ENCODE data around the gene CCDC117. TPM values are rescaled to one million over a fixed set of nuclear protein-coding genes. Genes with fewer than 3 reads are reported as not detected.
"Not testable (repeated sequence)": the region's sequence is repeated elsewhere in the genome, so short reads cannot be mapped to it uniquely, and the experiment has no call there.

Gene CCDC117
- total and polyA plus RNA-seq, 2 donors from 2014 or later, result 8.7 to 16.8 TPM

GRCh38 chr22:28737701-28738100 is 34.8 kb upstream of the CCDC117 start:
- no peak overlapping the region for H3K9ac ChIP-seq (ENCODE audit: low read length in 3 of 3)
- intact Hi-C loops (cut with DNase I), result no loop called here
- FAIRE-seq, result no peak
- H3K4me3 ChIP-seq (ENCODE audit: low read length in 3 of 3), result no peak overlapping the region
- DNase-seq, result no peak
- no peak overlapping the region for H3K27ac ChIP-seq (ENCODE audit: low read depth in 2 of 2, low read length in 2 of 2)
- no peaks in the 10 kb centered on the region for H3K27me3 ChIP-seq (ENCODE audit: control insufficient read depth, insufficient read depth, low read length)
- H3K4me1 ChIP-seq (ENCODE audit: control insufficient read depth in 2 of 3, insufficient read depth in 2 of 3, low read depth in 1 of 3, low read length in 3 of 3), result peaks cover 0 to under 1% (median 0%) of the 10 kb centered on the region in 3 donors
- no peak for TF ChIP-seq CTCF (IDR thresholded peaks at IDR 0.05; ENCODE audit: borderline replicate concordance, extremely low read depth, insufficient read depth)
- no peaks in the 10 kb centered on the region for H3K9me3 ChIP-seq (ENCODE audit: control insufficient read depth in 2 of 3, insufficient read depth in 1 of 3, low read length in 3 of 3)
- H3K36me3 ChIP-seq (ENCODE audit: control insufficient read depth in 2 of 3, insufficient read depth in 3 of 3, low read length in 3 of 3), result no peaks in the 10 kb centered on the region

- intact Hi-C loops (cut with DNase I); H3K9me3 ChIP-seq (ENCODE audit: control insufficient read depth in 2 of 3, insufficient read depth in 1 of 3, low read length in 3 of 3); H3K27ac ChIP-seq (ENCODE audit: low read depth in 2 of 2, low read length in 2 of 2); DNase-seq; H3K4me3 ChIP-seq (ENCODE audit: low read length in 3 of 3); H3K36me3 ChIP-seq (ENCODE audit: control insufficient read depth in 2 of 3, insufficient read depth in 3 of 3, low read length in 3 of 3); FAIRE-seq; H3K4me1 ChIP-seq (ENCODE audit: control insufficient read depth in 2 of 3, insufficient read depth in 2 of 3, low read depth in 1 of 3, low read length in 3 of 3); H3K9ac ChIP-seq (ENCODE audit: low read length in 3 of 3); H3K27me3 ChIP-seq (ENCODE audit: control insufficient read depth, insufficient read depth, low read length): not testable (repeated sequence)
These were observed 33.6 kb upstream of the CCDC117 start for GRCh38 chr22:28738876-28739275.

GRCh38 chr22:28741200-28741784 is 31.2 kb upstream of the CCDC117 start:
- Histone ChIP-seq H3K4me3 (ENCODE audit: low read length in 3 of 3) (peak overlapping the region; percentile 93 to 99 (median 95)), H3K9me3 (ENCODE audit: control insufficient read depth in 2 of 3, insufficient read depth in 1 of 3, low read length in 3 of 3) (no peaks in the 10 kb centered on the region), H3K9ac (ENCODE audit: low read length in 3 of 3) (peak overlapping the region; percentile 63 to 96 (median 64)), H3K36me3 (ENCODE audit: control insufficient read depth in 2 of 3, insufficient read depth in 3 of 3, low read length in 3 of 3) (peaks cover 5 to 18% (median 6%) of the 10 kb centered on the region in 3 donors), H3K27me3 (ENCODE audit: control insufficient read depth, insufficient read depth, low read length) (no peaks in the 10 kb centered on the region), H3K27ac (ENCODE audit: low read depth in 2 of 2, low read length in 2 of 2) (no peak overlapping the region), H3K4me1 (ENCODE audit: control insufficient read depth in 2 of 3, insufficient read depth in 2 of 3, low read depth in 1 of 3, low read length in 3 of 3) (peaks cover 3 to 7% (median 5%) of the 10 kb centered on the region in 3 donors)
- TF ChIP-seq CTCF (IDR thresholded peaks at IDR 0.05; ENCODE audit: borderline replicate concordance, extremely low read depth, insufficient read depth), result no peak
- DNase-seq (no peak), FAIRE-seq (no peak)
- intact Hi-C loops (cut with DNase I), result no loop called here

- FAIRE-seq, result peak; percentile 95
- Histone ChIP-seq H3K27me3 (ENCODE audit: control insufficient read depth, insufficient read depth, low read length) (no peaks in the 10 kb centered on the region), H3K4me1 (ENCODE audit: control insufficient read depth in 2 of 3, insufficient read depth in 2 of 3, low read depth in 1 of 3, low read length in 3 of 3) (peaks cover 3 to 7% (median 5%) of the 10 kb centered on the region in 3 donors), H3K9me3 (ENCODE audit: control insufficient read depth in 2 of 3, insufficient read depth in 1 of 3, low read length in 3 of 3) (no peaks in the 10 kb centered on the region), H3K27ac (ENCODE audit: low read depth in 2 of 2, low read length in 2 of 2) (peak within 1 kb of the TSS; percentile 98 to 99), H3K4me3 (ENCODE audit: low read length in 3 of 3) (peak within 1 kb of the TSS; percentile 93 to 99 (median 95)), H3K36me3 (ENCODE audit: control insufficient read depth in 2 of 3, insufficient read depth in 3 of 3, low read length in 3 of 3) (peaks cover 5 to 19% (median 6%) of the 10 kb centered on the region in 3 donors), H3K9ac (ENCODE audit: low read length in 3 of 3) (peak within 1 kb of the TSS; percentile 96 to 98 (median 97))
- DNase-seq, result peak; percentile 99 to 100 (median 99)
- intact Hi-C loops (cut with DNase I), result no loop called here
- TF ChIP-seq CTCF (IDR thresholded peaks at IDR 0.05; ENCODE audit: borderline replicate concordance, extremely low read depth, insufficient read depth), result no peak
These were observed 30.5 kb upstream of the CCDC117 start, which contains the start of the genes CHEK2 and HSCB for GRCh38 chr22:28741785-28742561. TSS of gene CHEK2 (minus strand) at chr22:28741820. CDS start at chr22:28734721, 7,099 bp downstream. TSS of gene HSCB (plus strand) at chr22:28742039. CDS start at chr22:28742096, 57 bp downstream.
